Medulla oblongata (tissue), 1 donor: ENCODE data around the gene PIK3C2B.
A peak's percentile ranks its signal among the peaks of the same experiment; 100 is the strongest.

Source experiments
- DNase-seq: peaks from one replicate; pipeline ENCODE4 v3.0.0-alpha.2; 2015; ENCODE audit errors: extremely low spot score

PIK3C2B gene

GRCh38 chr1:204479387-204480136 lies 15.0 kb downstream of the PIK3C2B start:
- no peak for DNase-seq

GRCh38 chr1:204478921-204479320 lies 15.7 kb downstream of the PIK3C2B start:
- no peak for DNase-seq

GRCh38 chr1:204478172-204478899 lies 16.3 kb downstream of the PIK3C2B start:
- no peak for DNase-seq

GRCh38 chr1:204477036-204477740 lies 17.4 kb downstream of the PIK3C2B start:
- DNase-seq: peak; percentile 86

- DNase-seq: no peak
These were observed 18.0 kb downstream of the PIK3C2B start for GRCh38 chr1:204476563-204476962.

- DNase-seq: peak; percentile 60
These were observed 18.8 kb downstream of the PIK3C2B start for GRCh38 chr1:204475656-204476432.

GRCh38 chr1:204473400-204473965 lies 21.1 kb downstream of the PIK3C2B start:
- DNase-seq: no peak

GRCh38 chr1:204472660-204473059 lies 21.9 kb downstream of the PIK3C2B start:
- DNase-seq: no peak

GRCh38 chr1:204471687-204472086 lies 22.9 kb downstream of the PIK3C2B start:
- DNase-seq: no peak

GRCh38 chr1:204469304-204469703 lies 25.3 kb downstream of the PIK3C2B start:
- no peak for DNase-seq

- DNase-seq: no peak
These were observed 25.8 kb downstream of the PIK3C2B start for GRCh38 chr1:204468766-204469302.

- DNase-seq: peak; percentile 79
These were observed 26.4 kb downstream of the PIK3C2B start for GRCh38 chr1:204468206-204468605.

GRCh38 chr1:204466416-204467405 lies 27.9 kb downstream of the PIK3C2B start:
- DNase-seq: peak; percentile 95

GRCh38 chr1:204465546-204466415 lies 28.8 kb downstream of the PIK3C2B start:
- peak; percentile 69 for DNase-seq

- DNase-seq: no peak
These were observed 29.9 kb downstream of the PIK3C2B start for GRCh38 chr1:204464701-204465100.

- no peak for DNase-seq
These were observed 30.4 kb downstream of the PIK3C2B start for GRCh38 chr1:204464187-204464631.

GRCh38 chr1:204463125-204464060 lies 31.2 kb downstream of the PIK3C2B start:
- no peak for DNase-seq

- DNase-seq: no peak
These were observed 32.4 kb downstream of the PIK3C2B start for GRCh38 chr1:204462229-204462561.
